A549 (cell line): ENCODE measurements around the gene LMF2. TPM values are rescaled to one million over a fixed set of nuclear protein-coding genes. Genes with fewer than 3 reads are reported as not detected.

Source experiments
- ATAC-seq, 2 experiments: fragments of 200-7000 bp in 1 of 2; fragments of >200 bp in 1 of 2; cut with Nextera tagmentation in 1 of 2; cut with Tn5 transposase in 1 of 2; 3 replicates each; pipeline versions ENCODE4 v1.8.0 to v1.9.1; 2018 to 2020; ENCODE audit warnings: mild to moderate bottlenecking in 1 of 2, moderate library complexity in 1 of 2
- CTCF ChIA-PET: fragments of 300-600 bp; sonication (Branson Sonifier 250); formaldehyde crosslinking; extraction: SDS; loops from one replicate; lab custom pipeline; 2021; ENCODE audit warnings: antibody characterized with exemption, inconsistent platforms; lab: Yijun Ruan, JAX
- POLR2A ChIA-PET: fragments of 350-600 bp; formaldehyde crosslinking; extraction: SDS; loops from one replicate; lab custom pipeline; 2021; ENCODE audit warnings: antibody characterized with exemption, inconsistent platforms; lab: Yijun Ruan, JAX
- DNase-seq, 2 experiments: peaks; one replicate each; pipeline versions ENCODE4 v3.0.0 to v3.0.0-alpha.2; 2011 to 2016; ENCODE audit warnings: low read depth in 1 of 2, low spot score in 1 of 2
- FAIRE-seq: peaks from 2 replicates; lab custom pipeline; 2011; peaks lifted over from hg19 to GRCh38; lab: Jason Lieb, UNC
- H3K27ac ChIP-seq, 2 experiments: fragments of >200 bp; sonication (Bioruptor Twin); formaldehyde crosslinking; 3 replicates each; pipeline ENCODE4 v1.5.1; 2016 to 2017
- H3K4me1 ChIP-seq: fragments of >200 bp; sonication (Bioruptor Twin); formaldehyde crosslinking; 3 replicates; pipeline ENCODE4 v1.6.1; 2016
- H3K4me2 ChIP-seq: fragments of >200 bp; sonication (Bioruptor Twin); formaldehyde crosslinking; 3 replicates; pipeline ENCODE4 v1.6.1; 2016
- H3K4me3 ChIP-seq: fragments of >200 bp; sonication (Bioruptor Twin); formaldehyde crosslinking; 3 replicates; pipeline ENCODE4 v1.5.1; 2016
- H3K9me3 ChIP-seq: fragments of >200 bp; sonication (Bioruptor Twin); formaldehyde crosslinking; 3 replicates; pipeline ENCODE4 v1.6.1; 2016
- CBX8 ChIP-seq: fragments of 200-600 bp; sonication (generic); IDR thresholded peaks from 2 replicates; pipeline ENCODE4 v1.6.1; 2016
- CEBPB ChIP-seq, 2 experiments: fragments of >200 bp in 1 of 2; sonication (Bioruptor Twin) in 1 of 2; formaldehyde crosslinking in 1 of 2; IDR thresholded peaks; 2 replicates each; pipeline ENCODE4 v1.6.1; 2012 to 2016
- CHD2 ChIP-seq: fragments of 150-350 bp; IDR thresholded peaks from 2 replicates; pipeline ENCODE4 v1.6.1; 2014; ENCODE audit warnings: low read length; ENCODE audit not compliant: partially characterized antibody
- EHMT2 ChIP-seq: fragments of 200-600 bp; sonication (generic); IDR thresholded peaks from 2 replicates; pipeline ENCODE4 v1.6.1; 2016; ENCODE audit warnings: antibody characterized with exemption, low read depth, mild to moderate bottlenecking, moderate library complexity
- FOSB ChIP-seq: fragments of 250-450 bp; sonication (Bioruptor Pico); IDR thresholded peaks from 2 replicates; pipeline ENCODE4 v1.5.0; 2020; ENCODE audit warnings: mild to moderate bottlenecking, moderate library complexity
- FOSL2 ChIP-seq, 2 experiments: fragments of 450-650 bp in 1 of 2; fragments of >200 bp in 1 of 2; sonication (Bioruptor Twin) in 1 of 2; formaldehyde crosslinking; IDR thresholded peaks; 2 replicates each; pipeline versions ENCODE4 v1.5.0 to v1.6.1; 2016 to 2020; ENCODE audit warnings: mild to moderate bottlenecking in 1 of 2, moderate library complexity in 1 of 2
- FOXS1 ChIP-seq: fragments of 250-450 bp; sonication (Bioruptor Pico); IDR thresholded peaks from 2 replicates; pipeline ENCODE4 v1.5.0; 2020; ENCODE audit warnings: mild to moderate bottlenecking, moderate library complexity
- GATA3 ChIP-seq: IDR thresholded peaks from 2 replicates; pipeline ENCODE4 v1.6.1; 2012; ENCODE audit warnings: borderline replicate concordance
- HDAC2 ChIP-seq: fragments of 200-600 bp; sonication (generic); IDR thresholded peaks from 2 replicates; pipeline ENCODE4 v1.6.1; 2016
- HOXB13 ChIP-seq: fragments of 250-450 bp; sonication (Bioruptor Pico); IDR thresholded peaks from 2 replicates; pipeline ENCODE4 v1.5.0; 2020; ENCODE audit warnings: low read depth, mild to moderate bottlenecking, moderate library complexity
- MYC ChIP-seq: IDR thresholded peaks from 2 replicates; pipeline ENCODE4 v1.6.1; 2012; ENCODE audit warnings: mild to moderate bottlenecking, inconsistent platforms, low read length, improper control_type of control experiment, borderline replicate concordance
- NR3C1 ChIP-seq: fragments of >200 bp; sonication (Bioruptor Twin); formaldehyde crosslinking; IDR thresholded peaks from 3 replicates; pipeline ENCODE4 v1.6.1; 2017
- PHF8 ChIP-seq: fragments of 200-600 bp; sonication (generic); IDR thresholded peaks from 2 replicates; pipeline ENCODE4 v1.6.1; 2016; ENCODE audit warnings: low read depth, mild to moderate bottlenecking, antibody characterized with exemption, moderate library complexity, borderline replicate concordance
- POLR2AphosphoS2 ChIP-seq: conservative IDR thresholded peaks from 2 replicates; pipeline ENCODE4 v1.6.1; 2012; ENCODE audit warnings: low read length, improper control_type of control experiment, inconsistent platforms
- SMC3 ChIP-seq: fragments of >200 bp; sonication (Bioruptor Twin); formaldehyde crosslinking; IDR thresholded peaks from 3 replicates; pipeline ENCODE4 v1.6.1; 2018; ENCODE audit warnings: inconsistent platforms
- TFCP2L1 ChIP-seq: fragments of 250-450 bp; sonication (Bioruptor Pico); IDR thresholded peaks from 2 replicates; pipeline ENCODE4 v1.5.0; 2021; ENCODE audit warnings: mild to moderate bottlenecking
- TP53 ChIP-seq: fragments of 250-450 bp; sonication (Bioruptor Pico); IDR thresholded peaks from 2 replicates; pipeline ENCODE4 v1.5.0; 2021; ENCODE audit warnings: mild to moderate bottlenecking, moderate library complexity
- ZNF302 ChIP-seq: fragments of 250-450 bp; sonication (Bioruptor Pico); IDR thresholded peaks from 2 replicates; pipeline ENCODE4 v1.9.0; 2021; ENCODE audit warnings: inconsistent platforms, mild to moderate bottlenecking, moderate library complexity
- ZSCAN20 ChIP-seq: fragments of 250-450 bp; sonication (Bioruptor Pico); IDR thresholded peaks from 2 replicates; pipeline ENCODE4 v1.8.0; 2022; ENCODE audit warnings: mild to moderate bottlenecking, moderate library complexity
- WGBS: methylation state at CpG from one replicate; pipeline ENCODE4 v1.1.6; 2017; ENCODE audit errors: missing lambda C conversion rate; 5-methylcytosine and 5-hydroxymethylcytosine counted together
- polyA plus RNA-seq, 4 experiments: library from polyadenylated mRNA; depleted of rRNA in 3 of 4; stranded (reverse); fragments of >200 nt; fragmentation: RNase III in 1 of 4; extraction: RNeasy Plus Mini Kit Qiagen cat#74134 plus additional on column Dnase treatment in 1 of 4; gene quantifications; 2 replicates in 3 of 4; 3 replicates in 1 of 4; pipeline ENCODE4 v1.2.3, GENCODE V29; 2011 to 2017
- TF ChIP-seq, protein P1 (sequence below): fragments of >200 bp; sonication (Bioruptor Twin); formaldehyde crosslinking; IDR thresholded peaks from 3 replicates; pipeline ENCODE4 v1.5.1; 2016
- TF ChIP-seq, protein P2 (sequence below): fragments of 450-650 bp; IDR thresholded peaks from 2 replicates; pipeline ENCODE4 v1.6.1; 2014; ENCODE audit warnings: antibody characterized with exemption
- TF ChIP-seq, protein P3 (sequence below): IDR thresholded peaks from 2 replicates; pipeline ENCODE4 v1.6.1; 2012
- TF ChIP-seq, protein P4 (sequence below): fragments of >200 bp; sonication (Bioruptor Twin); formaldehyde crosslinking; IDR thresholded peaks from 2 replicates; pipeline ENCODE4 v1.6.1; 2016
- TF ChIP-seq, protein P5 (sequence below): fragments of >200 bp; sonication (Bioruptor Twin); formaldehyde crosslinking; IDR thresholded peaks from 3 replicates; pipeline ENCODE4 v1.6.1; 2016
- TF ChIP-seq, protein P6 (sequence below): IDR thresholded peaks from 2 replicates; pipeline ENCODE4 v1.6.1; 2012; ENCODE audit warnings: low read depth, borderline replicate concordance

Gene LMF2
- polyA plus RNA-seq, 2 of the 4 experiments (the other 2 are of a cell fraction), result 13.0 to 32.5 TPM

DNA sequence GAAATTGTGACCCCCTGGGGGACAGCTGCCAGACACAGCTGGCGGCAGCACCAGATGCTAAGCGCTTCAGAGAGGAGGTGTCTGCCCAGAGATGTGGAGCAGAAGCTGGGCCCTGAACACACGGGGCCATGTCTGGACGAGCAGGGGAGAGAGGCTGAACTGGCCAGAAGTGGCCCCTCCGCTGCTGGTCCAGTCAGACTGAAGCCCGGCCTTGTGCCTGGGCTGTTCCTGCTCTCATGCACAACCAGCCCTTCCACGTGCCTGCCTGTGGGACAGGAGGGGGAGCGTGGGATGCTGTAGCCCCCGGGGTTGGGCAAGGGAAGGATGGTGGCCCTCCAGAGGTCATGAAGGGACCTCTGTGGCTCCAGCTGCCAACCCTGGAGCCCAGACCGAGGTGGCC is 24.4 kb downstream of the LMF2 start (continued):
- TF ChIP-seq EHMT2, result no peak
- no peak for TF ChIP-seq FOSL2 (IDR thresholded peaks at IDR 0.05)
- no peak for TF ChIP-seq FOSL2 (CRISPR knock-in tag; IDR thresholded peaks at IDR 0.05)
- TF ChIP-seq FOSB (CRISPR knock-in tag), result no peak
- TF ChIP-seq, protein P1, sequence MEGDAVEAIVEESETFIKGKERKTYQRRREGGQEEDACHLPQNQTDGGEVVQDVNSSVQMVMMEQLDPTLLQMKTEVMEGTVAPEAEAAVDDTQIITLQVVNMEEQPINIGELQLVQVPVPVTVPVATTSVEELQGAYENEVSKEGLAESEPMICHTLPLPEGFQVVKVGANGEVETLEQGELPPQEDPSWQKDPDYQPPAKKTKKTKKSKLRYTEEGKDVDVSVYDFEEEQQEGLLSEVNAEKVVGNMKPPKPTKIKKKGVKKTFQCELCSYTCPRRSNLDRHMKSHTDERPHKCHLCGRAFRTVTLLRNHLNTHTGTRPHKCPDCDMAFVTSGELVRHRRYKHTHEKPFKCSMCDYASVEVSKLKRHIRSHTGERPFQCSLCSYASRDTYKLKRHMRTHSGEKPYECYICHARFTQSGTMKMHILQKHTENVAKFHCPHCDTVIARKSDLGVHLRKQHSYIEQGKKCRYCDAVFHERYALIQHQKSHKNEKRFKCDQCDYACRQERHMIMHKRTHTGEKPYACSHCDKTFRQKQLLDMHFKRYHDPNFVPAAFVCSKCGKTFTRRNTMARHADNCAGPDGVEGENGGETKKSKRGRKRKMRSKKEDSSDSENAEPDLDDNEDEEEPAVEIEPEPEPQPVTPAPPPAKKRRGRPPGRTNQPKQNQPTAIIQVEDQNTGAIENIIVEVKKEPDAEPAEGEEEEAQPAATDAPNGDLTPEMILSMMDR, result no peak
- TF ChIP-seq ZSCAN20 (CRISPR knock-in tag), result no peak
- TF ChIP-seq, protein P2, sequence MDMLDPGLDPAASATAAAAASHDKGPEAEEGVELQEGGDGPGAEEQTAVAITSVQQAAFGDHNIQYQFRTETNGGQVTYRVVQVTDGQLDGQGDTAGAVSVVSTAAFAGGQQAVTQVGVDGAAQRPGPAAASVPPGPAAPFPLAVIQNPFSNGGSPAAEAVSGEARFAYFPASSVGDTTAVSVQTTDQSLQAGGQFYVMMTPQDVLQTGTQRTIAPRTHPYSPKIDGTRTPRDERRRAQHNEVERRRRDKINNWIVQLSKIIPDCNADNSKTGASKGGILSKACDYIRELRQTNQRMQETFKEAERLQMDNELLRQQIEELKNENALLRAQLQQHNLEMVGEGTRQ, result no peak
- TF ChIP-seq, all 56 proteins: peak for 0

DNA sequence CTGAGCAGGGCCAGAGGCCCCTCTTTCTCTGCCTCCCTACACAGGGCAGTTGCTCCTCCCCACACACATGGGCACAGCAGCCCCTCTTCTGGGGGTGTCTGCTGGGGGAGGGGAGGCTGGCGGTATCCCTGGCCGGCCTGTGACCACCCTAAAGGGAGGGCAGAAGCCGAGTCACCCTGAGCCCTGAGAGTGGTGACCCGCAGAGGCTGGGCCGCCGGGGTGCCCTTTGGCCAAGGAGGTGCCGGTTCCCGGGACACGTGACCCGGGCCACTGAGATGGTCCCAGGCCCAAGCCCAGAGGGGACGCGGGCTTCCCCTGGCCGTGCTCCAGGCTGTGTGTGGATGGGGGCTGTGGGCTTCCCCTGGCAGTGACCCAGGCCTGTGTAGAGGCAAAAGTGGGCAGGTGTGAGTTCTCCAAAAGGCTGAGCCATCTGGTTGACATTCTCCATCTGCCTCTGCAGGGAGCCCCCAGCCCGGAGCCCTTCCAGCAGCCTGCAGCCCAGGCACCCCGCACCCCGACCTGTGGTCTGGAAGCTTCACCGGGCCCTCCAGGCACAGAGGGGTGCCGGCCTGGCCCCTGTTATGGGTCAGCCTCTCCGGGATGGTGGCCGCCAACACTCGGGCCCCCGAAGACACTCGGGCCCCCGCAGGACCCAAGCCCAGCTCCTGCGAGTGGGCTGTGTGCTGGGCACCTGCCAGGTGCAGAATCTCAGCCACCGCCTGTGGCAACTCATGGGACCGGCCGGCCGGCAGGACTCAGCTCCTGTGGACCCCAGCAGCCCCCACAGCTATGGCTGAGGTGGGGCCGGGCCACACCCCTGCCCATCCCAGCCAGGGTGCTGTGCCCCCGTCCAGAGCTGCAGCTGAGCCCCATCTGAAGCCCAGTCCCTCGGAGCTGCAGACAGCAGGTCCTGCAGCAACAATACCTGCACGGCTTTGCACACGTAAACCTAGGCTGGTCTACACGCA is 25.1 kb downstream of the LMF2 start:
- FAIRE-seq, result no peak
- POLR2A ChIA-PET, result no interaction called here
- H3K4me1 ChIP-seq, result peaks cover 24% of the 10 kb centered on the region; the same call in 2 of the 3 replicates
- 100% methylated on average over 1 of the region's 35 CpGs for WGBS
- peak overlapping the region; percentile 66 for H3K4me2 ChIP-seq
- TF ChIP-seq CEBPB (IDR thresholded peaks at IDR 0.05), result no peak
- TF ChIP-seq, protein P3, sequence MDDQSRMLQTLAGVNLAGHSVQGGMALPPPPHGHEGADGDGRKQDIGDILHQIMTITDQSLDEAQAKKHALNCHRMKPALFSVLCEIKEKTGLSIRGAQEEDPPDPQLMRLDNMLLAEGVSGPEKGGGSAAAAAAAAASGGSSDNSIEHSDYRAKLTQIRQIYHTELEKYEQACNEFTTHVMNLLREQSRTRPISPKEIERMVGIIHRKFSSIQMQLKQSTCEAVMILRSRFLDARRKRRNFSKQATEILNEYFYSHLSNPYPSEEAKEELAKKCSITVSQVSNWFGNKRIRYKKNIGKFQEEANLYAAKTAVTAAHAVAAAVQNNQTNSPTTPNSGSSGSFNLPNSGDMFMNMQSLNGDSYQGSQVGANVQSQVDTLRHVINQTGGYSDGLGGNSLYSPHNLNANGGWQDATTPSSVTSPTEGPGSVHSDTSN, result no peak
- no peak for TF ChIP-seq SMC3
- TF ChIP-seq CHD2, result no peak
- TF ChIP-seq PHF8, result no peak
- no peak for TF ChIP-seq ZNF302
- no peak for TF ChIP-seq TP53 (CRISPR knock-in tag)
- no peak for TF ChIP-seq GATA3
- TF ChIP-seq FOXS1, result no peak
- TF ChIP-seq NR3C1, result no peak
- no peak for TF ChIP-seq POLR2AphosphoS2
- TF ChIP-seq, protein P4, sequence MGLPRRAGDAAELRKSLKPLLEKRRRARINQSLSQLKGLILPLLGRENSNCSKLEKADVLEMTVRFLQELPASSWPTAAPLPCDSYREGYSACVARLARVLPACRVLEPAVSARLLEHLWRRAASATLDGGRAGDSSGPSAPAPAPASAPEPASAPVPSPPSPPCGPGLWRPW, result no peak
- TF ChIP-seq HDAC2, result no peak
- no peak for TF ChIP-seq CBX8
- TF ChIP-seq, protein P5, sequence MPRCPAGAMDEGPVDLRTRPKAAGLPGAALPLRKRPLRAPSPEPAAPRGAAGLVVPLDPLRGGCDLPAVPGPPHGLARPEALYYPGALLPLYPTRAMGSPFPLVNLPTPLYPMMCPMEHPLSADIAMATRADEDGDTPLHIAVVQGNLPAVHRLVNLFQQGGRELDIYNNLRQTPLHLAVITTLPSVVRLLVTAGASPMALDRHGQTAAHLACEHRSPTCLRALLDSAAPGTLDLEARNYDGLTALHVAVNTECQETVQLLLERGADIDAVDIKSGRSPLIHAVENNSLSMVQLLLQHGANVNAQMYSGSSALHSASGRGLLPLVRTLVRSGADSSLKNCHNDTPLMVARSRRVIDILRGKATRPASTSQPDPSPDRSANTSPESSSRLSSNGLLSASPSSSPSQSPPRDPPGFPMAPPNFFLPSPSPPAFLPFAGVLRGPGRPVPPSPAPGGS, result no peak
- no peak for TF ChIP-seq MYC
- TF ChIP-seq HOXB13 (CRISPR knock-in tag), result no peak
- no peak for TF ChIP-seq TFCP2L1 (CRISPR knock-in tag)
- TF ChIP-seq, protein P6, sequence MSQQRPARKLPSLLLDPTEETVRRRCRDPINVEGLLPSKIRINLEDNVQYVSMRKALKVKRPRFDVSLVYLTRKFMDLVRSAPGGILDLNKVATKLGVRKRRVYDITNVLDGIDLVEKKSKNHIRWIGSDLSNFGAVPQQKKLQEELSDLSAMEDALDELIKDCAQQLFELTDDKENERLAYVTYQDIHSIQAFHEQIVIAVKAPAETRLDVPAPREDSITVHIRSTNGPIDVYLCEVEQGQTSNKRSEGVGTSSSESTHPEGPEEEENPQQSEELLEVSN, result no peak
- no peak for DNase-seq
- peak overlapping the region; percentile 77 to 92 for H3K27ac ChIP-seq
- H3K4me3 ChIP-seq, result peak overlapping the region; percentile 72
- CTCF ChIA-PET, result interaction anchor here (0.9 kb wide), 1 partner anchor 228 kb away, joined by 3 read pairs; no protein-coding TSS in a partner anchor
- no peaks in the 10 kb centered on the region for H3K9me3 ChIP-seq
- no peak for ATAC-seq
